Breast epithelium (tissue), 3 donors: ENCODE measurements around the gene CREB3L1.

ENCODE experiments used
- POLR2A ChIP-seq: fragments of 450-650 bp; IDR thresholded peaks from one replicate; pipeline ENCODE4 v1.6.1; 2016; ENCODE audit warnings: antibody characterized with exemption, mild to moderate bottlenecking, moderate library complexity
- POLR2AphosphoS5 ChIP-seq, 3 donors: sonication (generic); formaldehyde crosslinking; IDR thresholded peaks; one replicate each; pipeline ENCODE4 v1.6.1; 2017; ENCODE audit warnings: antibody characterized with exemption in 3 of 3
- TF ChIP-seq, protein P1 (sequence below), 3 donors: fragments of 450-650 bp; IDR thresholded peaks; one replicate each; pipeline ENCODE4 v1.5.1; 2016 to 2017; ENCODE audit warnings: antibody characterized with exemption in 3 of 3, mild to moderate bottlenecking in 3 of 3, moderate library complexity in 3 of 3

DNA sequence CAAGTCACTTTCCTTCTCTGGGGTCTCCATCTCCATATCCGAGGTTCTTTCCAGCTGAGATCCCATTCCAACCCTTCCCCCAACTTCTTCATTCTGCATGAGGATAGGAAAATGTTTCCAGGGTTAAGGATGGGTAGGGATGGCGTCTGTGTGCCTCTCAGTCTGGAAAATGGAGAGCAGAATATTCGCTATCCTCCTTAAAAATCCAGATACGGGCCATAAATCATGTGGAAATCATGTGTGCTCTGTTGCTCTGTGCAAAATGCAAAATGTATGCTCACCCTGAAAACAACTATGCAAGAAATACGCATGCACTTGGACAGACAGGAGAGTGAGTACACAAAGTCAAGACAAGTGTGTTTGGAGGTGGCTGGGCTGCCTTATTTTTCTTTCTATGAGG lies 3.2 kb downstream of the CREB3L1 start:
- TF ChIP-seq, protein P1, sequence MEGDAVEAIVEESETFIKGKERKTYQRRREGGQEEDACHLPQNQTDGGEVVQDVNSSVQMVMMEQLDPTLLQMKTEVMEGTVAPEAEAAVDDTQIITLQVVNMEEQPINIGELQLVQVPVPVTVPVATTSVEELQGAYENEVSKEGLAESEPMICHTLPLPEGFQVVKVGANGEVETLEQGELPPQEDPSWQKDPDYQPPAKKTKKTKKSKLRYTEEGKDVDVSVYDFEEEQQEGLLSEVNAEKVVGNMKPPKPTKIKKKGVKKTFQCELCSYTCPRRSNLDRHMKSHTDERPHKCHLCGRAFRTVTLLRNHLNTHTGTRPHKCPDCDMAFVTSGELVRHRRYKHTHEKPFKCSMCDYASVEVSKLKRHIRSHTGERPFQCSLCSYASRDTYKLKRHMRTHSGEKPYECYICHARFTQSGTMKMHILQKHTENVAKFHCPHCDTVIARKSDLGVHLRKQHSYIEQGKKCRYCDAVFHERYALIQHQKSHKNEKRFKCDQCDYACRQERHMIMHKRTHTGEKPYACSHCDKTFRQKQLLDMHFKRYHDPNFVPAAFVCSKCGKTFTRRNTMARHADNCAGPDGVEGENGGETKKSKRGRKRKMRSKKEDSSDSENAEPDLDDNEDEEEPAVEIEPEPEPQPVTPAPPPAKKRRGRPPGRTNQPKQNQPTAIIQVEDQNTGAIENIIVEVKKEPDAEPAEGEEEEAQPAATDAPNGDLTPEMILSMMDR (IDR thresholded peaks at IDR 0.05): no peak
- TF ChIP-seq POLR2A (no peak), POLR2AphosphoS5 (IDR thresholded peaks at IDR 0.05) (no peak)
